Skin epidermis (tissue), 12 donors: Measurements from ENCODE around the gene FRMD6.
A peak's percentile ranks its signal among the peaks of the same experiment; 100 is the strongest.
"Not testable (repeated sequence)": the region's sequence is repeated elsewhere in the genome, so short reads cannot be mapped to it uniquely, and the experiment has no call there.

Source experiments
- H3K27ac ChIP-seq, 21 experiments: fragments of 200-600 bp; sonication (generic) in 11 of 21; one replicate each; pipeline ENCODE4 v1.5.0; 2020; ENCODE audit warnings: mild to moderate bottlenecking in 3 of 21, inconsistent platforms in 2 of 21, moderate library complexity in 2 of 21
- H3K4me3 ChIP-seq, 7 experiments: fragments of 200-600 bp; sonication (generic) in 2 of 7; one replicate each; pipeline ENCODE4 v1.5.0; 2020; ENCODE audit warnings: inconsistent platforms in 2 of 7, mild to moderate bottlenecking in 2 of 7, moderate library complexity in 1 of 7

FRMD6 gene

GRCh38 chr14:51626788-51627187 is 24.9 kb upstream of the FRMD6 start:
- no peak overlapping the region for H3K4me3 ChIP-seq
- H3K27ac ChIP-seq, result peak overlapping the region in 2 of 21 experiments; percentile 10 to 27

- H3K27ac ChIP-seq, result peak overlapping the region in 2 of 21 experiments; percentile 10 to 54
- no peak overlapping the region for H3K4me3 ChIP-seq
Observed at GRCh38 chr14:51627313-51627712, 24.4 kb upstream of the FRMD6 start.

GRCh38 chr14:51628238-51628637 is 23.5 kb upstream of the FRMD6 start:
- Histone ChIP-seq H3K27ac (no peak overlapping the region), H3K4me3 (no peak overlapping the region)

- no peak overlapping the region for H3K4me3 ChIP-seq
- no peak overlapping the region for H3K27ac ChIP-seq
Observed at GRCh38 chr14:51630987-51631386, 20.7 kb upstream of the FRMD6 start.

- not testable (repeated sequence) for H3K4me3 ChIP-seq, H3K27ac ChIP-seq
Observed at GRCh38 chr14:51633298-51633697, 18.4 kb upstream of the FRMD6 start.

- no peak overlapping the region for H3K4me3 ChIP-seq
- peak overlapping the region in 2 of 21 experiments; percentile 17 to 46 for H3K27ac ChIP-seq
Observed at GRCh38 chr14:51636109-51636508, 15.6 kb upstream of the FRMD6 start.

GRCh38 chr14:51638071-51638944 is 13.4 kb upstream of the FRMD6 start:
- H3K4me3 ChIP-seq, result no peak overlapping the region
- H3K27ac ChIP-seq, result peak overlapping the region in 4 of 21 experiments; percentile 1 to 33 (median 12)

- H3K4me3 ChIP-seq, result no peak overlapping the region
- H3K27ac ChIP-seq, result no peak overlapping the region
Observed at GRCh38 chr14:51639668-51640316, 11.9 kb upstream of the FRMD6 start.

GRCh38 chr14:51643140-51643539 is 8.6 kb upstream of the FRMD6 start:
- Histone ChIP-seq H3K4me3 (no peak overlapping the region), H3K27ac (no peak overlapping the region)

GRCh38 chr14:51644217-51644933 is 7.3 kb upstream of the FRMD6 start:
- Histone ChIP-seq H3K4me3 (no peak overlapping the region), H3K27ac (no peak overlapping the region)

- Histone ChIP-seq H3K27ac (no peak overlapping the region), H3K4me3 (no peak overlapping the region)
Observed at GRCh38 chr14:51648296-51648695, 3.4 kb upstream of the FRMD6 start.

GRCh38 chr14:51650716-51651387 is 858 bp upstream of the FRMD6 start:
- peak overlapping the region; percentile 63 to 100 (median 97) for H3K27ac ChIP-seq
- H3K4me3 ChIP-seq, result peak overlapping the region; percentile 66 to 95 (median 78)

GRCh38 chr14:51652168-51653078 is 713 bp downstream of the FRMD6 start:
- H3K4me3 ChIP-seq, result peak overlapping the region; percentile 66 to 95 (median 78)

GRCh38 chr14:51653079-51653774 is 1.5 kb downstream of the FRMD6 start:
- peak overlapping the region; percentile 33 to 100 (median 96) for H3K27ac ChIP-seq
- H3K4me3 ChIP-seq, result peak overlapping the region; percentile 66 to 95 (median 78)

More at GRCh38 chr14:51652168-51653078, 713 bp downstream of the FRMD6 start:
- H3K27ac ChIP-seq, result peak overlapping the region; percentile 33 to 100 (median 96)

- H3K4me3 ChIP-seq, result peak overlapping the region; percentile 66 to 95 (median 78)
- peak overlapping the region in 18 of 21 experiments; percentile 18 to 100 (median 95) for H3K27ac ChIP-seq
Observed at GRCh38 chr14:51653775-51654532, 2.2 kb downstream of the FRMD6 start.

GRCh38 chr14:51654533-51654845 is 2.8 kb downstream of the FRMD6 start:
- H3K27ac ChIP-seq, result peak overlapping the region in 5 of 21 experiments; percentile 19 to 100 (median 97)
- peak overlapping the region in 6 of 7 experiments; percentile 2 to 95 (median 72) for H3K4me3 ChIP-seq

GRCh38 chr14:51657762-51658161 is 6.1 kb downstream of the FRMD6 start:
- Histone ChIP-seq H3K27ac (peak overlapping the region in 2 of 21 experiments; percentile 22 to 35), H3K4me3 (no peak overlapping the region)
